ENCODE results near the gene EPO. TPM values are rescaled to one million over a fixed set of nuclear protein-coding genes. Genes with fewer than 3 reads are reported as not detected.
"Not testable (repeated sequence)": the region's sequence is repeated elsewhere in the genome, so short reads cannot be mapped to it uniquely, and the experiment has no call there.

Gene EPO
- total RNA-seq, 1 donor from 2014 or later, result 0.58 TPM

DNA sequence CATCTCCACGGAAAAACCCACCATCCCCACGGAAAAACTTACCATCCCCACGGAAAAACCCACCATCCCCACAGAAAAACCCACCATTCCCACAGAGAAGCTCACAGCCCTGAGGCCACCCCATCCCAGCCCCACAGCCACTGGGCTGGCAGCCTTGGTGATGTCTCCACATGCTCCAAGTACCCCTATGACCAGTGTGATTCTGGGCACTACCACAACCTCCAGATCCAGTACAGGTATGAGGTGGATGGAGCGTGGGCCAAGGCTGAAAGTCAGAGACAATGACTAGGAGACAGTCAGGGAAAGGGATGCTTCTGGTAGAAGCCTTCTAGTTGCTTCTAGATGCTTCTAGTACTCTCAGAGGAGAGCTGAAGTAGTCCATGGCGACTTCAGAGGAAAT is 32.7 kb downstream of the EPO start:
- Mint-ChIP-seq H3K36me3 (no peaks in the 10 kb centered on the region), H3K27me3 (ENCODE audit: insufficient read depth, low read depth) (peaks cover 12% of the 10 kb centered on the region), H3K4me1 (no peaks in the 10 kb centered on the region), H3K9me3 (no peaks in the 10 kb centered on the region), H3K27ac (no peak overlapping the region), H3K4me3 (no peak overlapping the region)
- H3K4me1 ChIP-seq, result no peaks in the 10 kb centered on the region
- H3F3A ChIP-seq (ENCODE audit: low read depth), result no peaks in the 10 kb centered on the region
- no peaks in the 10 kb centered on the region for H4K20me1 ChIP-seq (ENCODE audit: low read depth)
- no peak overlapping the region for H2AFZ ChIP-seq (replicated peaks)
- no peaks in the 10 kb centered on the region for H3K9me3 ChIP-seq (ENCODE audit: low read depth)
- TF ChIP-seq EZH2 (IDR thresholded peaks at IDR 0.05) (no peak), EZH2phosphoT487 (IDR thresholded peaks at IDR 0.05) (no peak)
- TF ChIP-seq, protein P1, sequence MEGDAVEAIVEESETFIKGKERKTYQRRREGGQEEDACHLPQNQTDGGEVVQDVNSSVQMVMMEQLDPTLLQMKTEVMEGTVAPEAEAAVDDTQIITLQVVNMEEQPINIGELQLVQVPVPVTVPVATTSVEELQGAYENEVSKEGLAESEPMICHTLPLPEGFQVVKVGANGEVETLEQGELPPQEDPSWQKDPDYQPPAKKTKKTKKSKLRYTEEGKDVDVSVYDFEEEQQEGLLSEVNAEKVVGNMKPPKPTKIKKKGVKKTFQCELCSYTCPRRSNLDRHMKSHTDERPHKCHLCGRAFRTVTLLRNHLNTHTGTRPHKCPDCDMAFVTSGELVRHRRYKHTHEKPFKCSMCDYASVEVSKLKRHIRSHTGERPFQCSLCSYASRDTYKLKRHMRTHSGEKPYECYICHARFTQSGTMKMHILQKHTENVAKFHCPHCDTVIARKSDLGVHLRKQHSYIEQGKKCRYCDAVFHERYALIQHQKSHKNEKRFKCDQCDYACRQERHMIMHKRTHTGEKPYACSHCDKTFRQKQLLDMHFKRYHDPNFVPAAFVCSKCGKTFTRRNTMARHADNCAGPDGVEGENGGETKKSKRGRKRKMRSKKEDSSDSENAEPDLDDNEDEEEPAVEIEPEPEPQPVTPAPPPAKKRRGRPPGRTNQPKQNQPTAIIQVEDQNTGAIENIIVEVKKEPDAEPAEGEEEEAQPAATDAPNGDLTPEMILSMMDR (IDR thresholded peaks at IDR 0.05), result no peak
- H3K9ac ChIP-seq, result no peak overlapping the region
- H3K4me3 ChIP-seq, result no peak overlapping the region
- H3K27ac ChIP-seq, result no peak overlapping the region
- no peak for DNase-seq (ENCODE audit: low spot score)
- peaks cover 4% of the 10 kb centered on the region for H3K27me3 ChIP-seq
- H3K36me3 ChIP-seq, result no peaks in the 10 kb centered on the region
- H3K79me2 ChIP-seq (ENCODE audit: low read depth), result no peaks in the 10 kb centered on the region
- no peak overlapping the region for H3K4me2 ChIP-seq

DNA sequence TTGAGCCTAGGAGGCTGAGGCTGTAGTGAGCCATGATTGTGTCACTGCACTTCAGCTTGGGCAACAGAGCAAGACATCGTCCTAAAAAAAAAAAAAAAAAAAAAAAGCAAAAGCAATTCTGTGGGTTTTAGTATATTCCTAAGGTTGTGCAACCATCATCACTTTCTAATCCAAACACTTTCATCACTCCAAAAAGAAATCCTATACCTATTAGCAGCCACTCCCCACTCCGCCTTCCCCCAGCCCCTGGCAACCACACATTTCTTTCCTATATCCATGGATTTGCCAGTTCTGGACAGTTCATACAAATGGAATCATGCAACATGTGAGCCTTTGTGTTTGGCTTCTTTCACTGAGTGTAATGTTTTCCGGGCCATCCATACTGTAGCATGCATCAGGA is 33.5 kb downstream of the EPO start:
- no peak overlapping the region for H3K27ac ChIP-seq
- Mint-ChIP-seq H3K4me1 (no peaks in the 10 kb centered on the region), H3K27me3 (ENCODE audit: insufficient read depth, low read depth) (peaks cover 14% of the 10 kb centered on the region), H3K27ac (no peak overlapping the region), H3K4me3 (no peak overlapping the region), H3K36me3 (no peaks in the 10 kb centered on the region), H3K9me3 (no peaks in the 10 kb centered on the region)
- no peak overlapping the region for H3K9ac ChIP-seq
- H3K36me3 ChIP-seq, result no peaks in the 10 kb centered on the region
- H4K20me1 ChIP-seq (ENCODE audit: low read depth), result no peaks in the 10 kb centered on the region
- no peak overlapping the region for H3K4me2 ChIP-seq
- H3K27me3 ChIP-seq, result peaks cover 4% of the 10 kb centered on the region
- no peaks in the 10 kb centered on the region for H3K9me3 ChIP-seq (ENCODE audit: low read depth)
- H3K4me3 ChIP-seq, result no peak overlapping the region
- H2AFZ ChIP-seq (replicated peaks), result no peak overlapping the region
- H3F3A ChIP-seq (ENCODE audit: low read depth), result no peaks in the 10 kb centered on the region
- TF ChIP-seq, protein P1 (IDR thresholded peaks at IDR 0.05), result no peak
- no peak for TF ChIP-seq EZH2phosphoT487 (IDR thresholded peaks at IDR 0.05)
- TF ChIP-seq EZH2 (IDR thresholded peaks at IDR 0.05), result no peak
- no peaks in the 10 kb centered on the region for H3K79me2 ChIP-seq (ENCODE audit: low read depth)
- DNase-seq (ENCODE audit: low spot score), result no peak
- H3K4me1 ChIP-seq, result no peaks in the 10 kb centered on the region

DNA sequence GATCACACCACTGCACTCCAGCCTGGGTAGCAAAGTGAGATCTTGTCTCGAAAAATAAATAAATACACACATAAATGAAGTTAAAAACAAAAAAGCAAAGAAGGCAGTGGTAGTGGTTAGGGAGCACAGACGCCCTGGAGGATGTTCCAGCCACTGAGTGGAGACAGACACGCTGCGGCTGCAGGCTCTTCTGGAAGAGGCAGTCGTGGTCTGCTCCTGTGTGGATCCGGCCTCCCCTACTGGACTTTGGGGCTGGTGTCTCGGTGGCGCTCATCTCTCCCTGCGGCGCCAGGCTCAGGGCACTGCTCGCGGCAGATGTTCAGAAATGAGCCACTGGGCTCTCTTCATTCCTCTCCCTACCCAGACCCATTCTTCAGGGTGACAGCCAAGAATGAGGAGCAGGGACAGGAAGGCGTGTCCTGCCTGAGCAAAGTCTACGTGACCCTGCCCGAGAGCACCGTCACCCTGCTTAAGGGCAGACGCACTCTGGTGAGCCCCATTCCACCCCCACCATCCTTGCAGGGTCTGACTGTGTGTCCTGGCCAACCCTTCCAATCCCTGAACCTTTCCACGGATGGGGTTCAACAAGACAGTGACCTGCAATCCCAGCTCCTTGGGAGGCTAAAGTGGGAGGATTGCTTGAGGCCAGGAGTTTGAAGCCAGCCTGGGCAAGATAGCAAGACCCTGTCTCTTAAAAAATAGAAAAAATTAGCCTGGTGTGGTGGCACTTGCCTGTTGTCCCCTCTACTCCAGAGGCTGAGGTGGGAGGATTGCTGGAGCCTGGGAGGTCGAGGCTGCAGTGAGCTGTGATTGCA is 39.3 kb downstream of the EPO start:
- no peak overlapping the region for H3K27ac Mint-ChIP-seq
- no peaks in the 10 kb centered on the region for H4K20me1 ChIP-seq (ENCODE audit: low read depth)
- no peaks in the 10 kb centered on the region for H3K9me3 ChIP-seq (ENCODE audit: low read depth)
- no peak overlapping the region for H2AFZ ChIP-seq (replicated peaks)
- H3K4me3 Mint-ChIP-seq, result no peak overlapping the region
- H3K27me3 Mint-ChIP-seq (ENCODE audit: insufficient read depth, low read depth), result peaks cover 11% of the 10 kb centered on the region
- H3K4me1 Mint-ChIP-seq, result no peaks in the 10 kb centered on the region
- no peaks in the 10 kb centered on the region for H3F3A ChIP-seq (ENCODE audit: low read depth)
- H3K27me3 ChIP-seq, result no peaks in the 10 kb centered on the region
- DNase-seq (ENCODE audit: low spot score), result no peak
- H3K9ac ChIP-seq, result no peak overlapping the region
- peaks cover 4% of the 10 kb centered on the region for H3K4me1 ChIP-seq
- H3K4me3 ChIP-seq, result no peak overlapping the region
- no peaks in the 10 kb centered on the region for H3K36me3 Mint-ChIP-seq
- no peaks in the 10 kb centered on the region for H3K79me2 ChIP-seq (ENCODE audit: low read depth)
- TF ChIP-seq EZH2 (IDR thresholded peaks at IDR 0.05) (no peak), EZH2phosphoT487 (IDR thresholded peaks at IDR 0.05) (no peak)
- TF ChIP-seq, protein P1 (IDR thresholded peaks at IDR 0.05), result no peak
- no peak overlapping the region for H3K27ac ChIP-seq
- no peak overlapping the region for H3K4me2 ChIP-seq
- no peaks in the 10 kb centered on the region for H3K36me3 ChIP-seq
- H3K9me3 Mint-ChIP-seq, result no peaks in the 10 kb centered on the region

DNA sequence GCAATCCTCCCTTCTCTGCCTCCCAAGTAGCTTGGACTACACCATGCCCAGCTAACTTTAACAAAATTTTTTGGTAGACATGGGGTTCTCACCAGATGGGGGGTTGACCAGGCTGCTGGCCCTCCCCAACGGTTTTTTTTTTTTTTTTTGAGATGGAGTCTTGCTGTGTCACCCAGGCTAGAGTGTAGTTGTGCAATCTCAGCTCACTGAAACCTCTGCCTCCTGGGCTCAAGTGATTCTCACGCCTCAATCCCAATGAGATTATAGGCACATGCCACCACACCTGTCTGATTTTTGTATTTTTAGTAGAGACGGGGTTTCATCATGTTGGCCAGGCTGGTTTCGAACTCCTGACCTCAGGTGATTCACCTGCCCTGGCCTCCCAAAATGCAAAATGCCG is 42.6 kb downstream of the EPO start:
- H3K79me2 ChIP-seq (ENCODE audit: low read depth); H2AFZ ChIP-seq (replicated peaks); H3K4me2 ChIP-seq; H3K4me3 Mint-ChIP-seq; H3K27me3 ChIP-seq; H3K27ac Mint-ChIP-seq; H3K9me3 ChIP-seq (ENCODE audit: low read depth); H4K20me1 ChIP-seq (ENCODE audit: low read depth); H3K9ac ChIP-seq; H3K36me3 Mint-ChIP-seq; H3K4me1 Mint-ChIP-seq; H3K4me3 ChIP-seq; H3K27ac ChIP-seq; H3K4me1 ChIP-seq; H3K9me3 Mint-ChIP-seq; H3K36me3 ChIP-seq; DNase-seq (ENCODE audit: low spot score); H3F3A ChIP-seq (ENCODE audit: low read depth): not testable (repeated sequence)
- peaks cover 14% of the 10 kb centered on the region for H3K27me3 Mint-ChIP-seq (ENCODE audit: insufficient read depth, low read depth)

All from neural progenitor cell (in vitro differentiated cells).